ENCODE measurements around the gene PRIMA1.

PRIMA1 gene

DNA sequence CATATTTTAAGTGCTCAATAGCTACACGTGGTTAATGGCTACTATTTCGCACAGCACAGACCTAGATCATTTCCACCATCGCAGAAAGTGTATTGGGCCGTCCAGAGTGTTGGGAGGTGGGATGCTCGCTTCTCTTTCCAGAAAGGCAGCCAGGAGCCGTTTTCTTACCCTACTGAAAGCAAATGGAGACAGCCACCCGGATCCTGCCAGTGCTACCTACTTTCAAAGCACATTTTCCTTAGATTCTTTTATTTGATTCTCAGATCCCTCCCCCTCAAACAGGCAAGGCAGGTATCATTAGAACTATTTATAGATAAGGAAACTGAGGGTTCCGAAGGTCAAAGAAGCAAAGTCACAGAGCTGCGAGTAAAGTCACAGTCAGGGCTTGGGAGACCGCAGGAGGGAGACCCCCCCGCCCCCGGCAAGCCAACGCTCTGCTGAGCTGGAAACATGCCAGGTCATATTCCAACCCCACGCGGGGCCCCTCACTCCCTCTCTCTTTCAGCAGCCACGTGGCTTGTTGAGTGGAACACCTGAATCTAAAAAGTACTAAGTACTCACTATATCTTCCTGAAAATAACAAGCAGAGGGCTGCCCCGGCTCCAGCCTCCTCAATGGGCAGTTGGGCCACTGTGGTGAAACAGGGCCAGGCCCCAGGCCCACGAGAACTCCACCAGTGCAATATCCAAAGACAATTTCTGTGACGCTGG lies 36.2 kb downstream of the PRIMA1 start:
- no peak for DNase-seq

- no peak for DNase-seq
Observed at GRCh38 chr14:93749076-93749420, 39.2 kb downstream of the PRIMA1 start.

DNA sequence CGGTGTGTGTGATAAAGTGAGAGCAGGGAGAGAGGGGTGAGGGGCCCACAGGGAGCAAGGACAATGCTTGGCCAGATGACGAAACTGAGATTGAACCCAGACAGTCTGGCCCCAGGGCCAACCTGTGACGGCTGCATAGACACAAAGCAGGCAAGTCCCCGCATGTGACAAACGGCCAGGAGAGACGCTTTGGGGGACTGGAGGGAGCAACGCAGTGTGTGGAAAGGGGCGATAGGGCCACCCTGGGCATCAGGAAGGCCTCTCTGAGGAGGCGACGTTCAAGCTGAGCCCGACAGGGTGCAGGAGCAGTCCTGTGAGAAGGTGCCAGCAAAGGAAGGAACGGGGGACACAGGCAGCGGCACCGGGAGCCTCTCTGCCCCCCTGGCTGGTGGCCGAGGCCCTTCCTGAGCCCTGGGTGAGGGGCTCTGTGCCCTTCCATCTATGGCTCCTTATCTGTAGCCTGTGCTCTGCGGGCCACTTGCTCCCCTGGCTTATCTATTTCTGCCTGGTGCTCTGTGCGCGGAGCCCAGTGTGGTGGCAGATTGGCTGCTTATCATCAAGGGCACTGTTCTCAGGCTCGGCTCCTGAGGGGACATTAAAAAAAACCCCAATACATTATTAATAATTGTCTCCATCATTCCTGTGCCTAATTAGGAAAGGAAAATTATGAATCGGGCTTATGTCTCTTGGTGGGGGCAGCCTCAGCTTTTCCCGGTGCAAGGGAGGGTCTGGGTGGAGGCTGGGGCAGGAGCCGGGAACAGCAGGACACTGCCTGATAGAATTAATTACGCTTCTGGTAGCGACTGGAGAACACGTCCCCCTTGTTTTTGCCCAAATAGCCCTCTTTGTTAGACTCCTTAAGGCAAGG lies 39.8 kb downstream of the PRIMA1 start:
- DNase-seq: no peak

DNA sequence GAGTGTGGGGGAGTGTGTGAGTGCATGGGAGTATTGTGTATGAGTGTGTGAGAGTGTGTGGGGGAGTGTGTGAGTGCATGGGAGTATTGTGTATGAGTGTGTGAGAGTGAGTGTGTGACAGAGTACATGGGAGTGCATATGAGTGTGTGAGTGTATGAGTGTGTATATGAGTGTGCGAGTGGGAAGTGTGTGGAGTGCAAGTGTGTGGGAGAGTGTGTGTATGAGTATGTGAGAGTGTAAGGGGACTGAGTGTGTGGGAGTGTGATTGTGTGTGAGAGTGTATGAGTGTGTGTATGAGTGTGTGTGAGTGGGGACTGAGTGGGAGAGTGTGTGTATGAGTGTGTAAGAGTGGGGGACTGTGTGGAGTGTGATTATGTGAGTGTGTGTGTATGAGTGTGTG lies 40.7 kb downstream of the PRIMA1 start:
- no peak for DNase-seq

DNA sequence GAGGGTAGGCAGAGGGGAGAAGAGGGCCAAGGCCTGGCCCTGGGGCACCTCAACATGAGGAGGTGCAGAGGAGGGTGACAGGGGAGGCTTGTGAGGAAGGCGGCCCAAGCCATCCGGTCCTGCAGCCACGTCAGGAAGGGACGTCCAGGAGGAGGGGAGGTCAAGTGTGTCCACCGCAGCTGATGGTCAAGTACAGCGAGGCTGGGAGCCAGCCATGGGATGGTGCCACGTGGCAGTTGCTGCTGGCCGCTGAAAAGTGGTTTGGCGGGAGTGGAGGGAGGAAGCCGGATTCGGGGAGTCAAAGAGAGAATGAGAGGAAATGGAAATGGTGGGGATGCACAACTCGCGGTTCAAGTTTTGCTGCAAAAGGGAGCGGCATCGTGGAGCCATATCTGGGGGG lies 41.2 kb downstream of the PRIMA1 start:
- no peak for DNase-seq

DNA sequence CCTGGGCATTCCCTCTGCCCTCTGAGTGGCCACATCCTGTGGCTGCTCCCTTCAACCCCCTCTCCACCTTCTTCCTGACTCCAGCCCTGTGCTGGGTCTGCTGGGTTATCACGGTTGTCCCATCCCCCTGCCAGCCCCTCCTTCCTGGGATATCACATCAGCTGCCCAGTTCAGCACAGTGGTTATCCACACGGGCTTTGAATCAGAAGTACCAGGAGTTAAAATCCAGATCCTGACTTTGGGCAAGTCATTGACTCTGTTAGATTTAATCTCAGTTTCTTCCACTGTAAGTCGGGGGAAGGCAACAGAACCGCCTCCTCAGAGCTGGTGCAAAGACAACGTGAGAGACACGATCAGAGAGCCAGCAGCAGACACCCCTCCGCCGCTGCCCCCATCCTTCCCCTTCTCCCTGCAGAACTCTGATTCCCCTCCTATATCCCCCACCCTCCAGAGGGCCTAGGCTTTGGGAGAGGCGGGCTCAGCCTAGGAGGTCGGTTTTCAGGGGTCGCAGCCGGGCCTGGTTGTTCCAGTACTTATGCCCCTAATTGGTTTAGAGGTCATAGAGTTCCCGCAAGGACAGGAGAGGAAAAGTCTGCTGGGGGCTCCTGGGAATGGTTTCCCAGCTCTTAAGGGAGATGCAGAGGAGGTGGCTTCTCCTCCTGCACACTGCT lies 42.5 kb downstream of the PRIMA1 start:
- DNase-seq: no peak

DNA sequence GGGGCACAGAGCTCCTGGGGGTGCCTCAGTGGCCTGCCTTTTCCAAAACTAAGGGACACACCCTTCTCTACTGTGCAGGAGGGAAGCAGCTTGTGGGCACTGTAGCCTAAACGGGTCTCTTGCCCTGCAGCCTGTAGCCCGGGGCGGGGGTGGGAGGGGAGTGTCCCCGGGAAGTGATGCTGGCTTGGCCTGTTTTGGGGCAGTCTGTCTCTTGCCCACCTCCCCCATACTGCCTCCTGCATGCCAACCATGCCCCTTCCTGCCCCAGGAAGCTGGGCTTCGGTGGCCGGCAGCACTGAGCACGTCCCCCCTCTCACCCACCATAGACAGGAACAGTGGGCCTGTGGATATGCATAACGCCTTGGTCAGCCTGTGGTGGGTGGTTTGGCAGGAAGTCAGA lies 43.4 kb downstream of the PRIMA1 start:
- no peak for DNase-seq

DNA sequence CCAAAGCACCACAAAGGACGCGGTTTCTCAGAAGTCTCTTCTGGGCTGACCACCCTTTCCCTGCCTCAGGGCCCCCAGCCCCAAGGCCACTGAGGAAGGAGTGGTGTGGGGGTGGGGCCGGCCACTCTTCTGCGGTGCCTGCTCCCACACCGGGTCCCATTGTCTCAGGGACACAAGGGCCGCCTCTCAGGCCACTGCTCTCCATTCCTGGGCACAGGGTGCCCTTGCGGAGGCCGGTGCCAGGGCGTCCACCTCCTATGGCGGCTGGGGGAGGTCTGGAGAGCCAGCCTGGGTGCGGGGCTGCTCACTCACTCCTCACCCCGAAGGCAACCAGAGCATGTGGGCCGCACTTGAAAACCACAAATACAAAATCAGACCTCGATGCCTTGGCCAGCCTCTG lies 44.1 kb downstream of the PRIMA1 start:
- DNase-seq: no peak

GRCh38 chr14:93743270-93744060 lies 44.8 kb downstream of the PRIMA1 start:
- no peak for DNase-seq

- DNase-seq: no peak
Observed at GRCh38 chr14:93742761-93743160, 45.5 kb downstream of the PRIMA1 start.

GRCh38 chr14:93741556-93742230 lies 46.6 kb downstream of the PRIMA1 start:
- DNase-seq: no peak

GRCh38 chr14:93737634-93738033 lies 50.7 kb downstream of the PRIMA1 start:
- DNase-seq: no peak

DNA sequence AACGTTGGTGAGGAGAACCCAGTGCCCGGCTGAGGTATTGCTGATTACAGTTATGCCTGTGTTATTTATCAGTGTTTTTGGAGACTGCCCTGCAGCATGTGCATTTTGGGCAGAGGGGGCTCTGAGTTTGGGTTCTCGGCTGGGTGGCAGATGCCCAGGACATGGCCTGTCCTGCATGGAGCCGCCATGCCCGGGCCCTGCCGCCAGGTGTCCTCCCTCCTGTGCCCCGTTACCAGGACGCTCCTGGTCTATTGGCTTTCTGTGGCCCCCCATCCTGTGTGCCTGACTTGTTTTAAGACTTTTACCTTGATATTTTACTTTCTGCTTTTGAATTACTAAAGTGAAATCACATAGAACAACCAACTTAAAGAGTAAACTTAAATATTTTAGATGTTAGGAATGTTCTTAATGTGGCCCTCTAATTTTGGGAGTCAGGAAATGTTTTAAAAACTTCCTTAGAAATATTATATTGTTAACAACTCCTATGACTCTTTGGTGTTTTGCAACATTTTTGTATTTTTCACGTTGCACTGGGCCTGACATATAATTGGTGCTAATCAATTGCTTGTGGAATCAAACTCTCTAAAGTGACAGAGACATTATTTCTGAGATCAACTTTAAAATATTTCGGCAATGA lies 51.8 kb downstream of the PRIMA1 start:
- DNase-seq: no peak

DNA sequence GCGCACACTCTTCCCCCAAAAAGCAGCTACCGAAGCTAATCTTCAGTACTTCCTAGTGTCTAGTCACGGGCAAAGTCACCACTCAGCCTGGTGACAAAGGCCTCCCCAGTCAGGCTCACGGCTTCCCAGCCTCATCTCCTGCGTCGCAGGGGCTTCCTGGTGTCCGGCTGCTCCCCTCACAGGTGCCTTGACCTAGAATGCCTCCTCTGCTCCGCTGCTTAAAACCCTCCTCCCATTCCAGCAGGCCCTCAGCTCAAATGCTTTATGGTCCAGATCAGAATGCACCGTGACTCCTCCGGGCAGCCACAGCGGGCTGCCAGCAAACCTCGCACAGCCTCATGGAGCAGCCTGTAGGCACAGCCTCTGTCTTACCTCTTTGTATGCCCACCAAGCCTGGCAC lies 53.1 kb downstream of the PRIMA1 start:
- no peak for DNase-seq

DNA sequence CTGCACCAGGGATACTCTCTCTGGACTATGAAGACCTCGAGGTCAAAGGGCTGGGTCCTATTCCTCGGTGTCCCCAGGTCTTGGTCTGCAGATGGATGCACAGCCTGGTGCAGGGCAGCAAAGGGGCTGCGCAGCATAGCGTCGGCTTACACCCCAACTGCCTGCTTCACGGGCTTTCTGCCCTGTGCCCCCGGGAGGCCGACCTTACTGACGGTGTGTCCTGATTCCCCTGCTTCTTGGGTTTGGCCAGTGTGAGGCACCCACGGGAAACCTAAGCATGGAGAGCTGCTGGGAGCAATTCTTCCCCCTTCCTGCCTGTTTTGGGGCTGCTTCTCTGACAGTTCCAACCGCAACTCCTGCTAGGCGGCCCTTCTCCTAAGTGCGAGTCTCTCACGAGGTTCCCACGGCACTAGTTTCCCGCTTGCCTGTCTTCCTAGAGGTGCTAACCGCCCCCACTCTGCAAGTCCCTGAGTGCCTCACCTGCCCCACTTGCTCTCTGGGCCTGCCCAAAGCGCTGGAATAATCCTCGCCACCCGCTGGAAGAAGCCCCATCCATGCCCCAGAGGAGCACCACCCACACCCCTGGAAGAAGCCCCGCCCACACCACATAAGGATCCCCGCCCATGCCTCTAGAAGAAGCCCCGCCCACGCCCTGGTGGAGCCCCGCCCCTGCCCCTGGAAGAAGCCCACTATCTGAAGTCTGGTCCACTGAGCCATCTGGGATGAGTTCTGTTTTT lies 54.0 kb downstream of the PRIMA1 start:
- DNase-seq: peak in 1 of 2 experiments; percentile 24

- no peak for DNase-seq
Observed at GRCh38 chr14:93733631-93734030, 54.7 kb downstream of the PRIMA1 start.

GRCh38 chr14:93733231-93733630 lies 55.1 kb downstream of the PRIMA1 start:
- no peak for DNase-seq

- no peak for DNase-seq
Observed at GRCh38 chr14:93732524-93732923, 55.8 kb downstream of the PRIMA1 start.

- peak; percentile 27 to 41 for DNase-seq
Observed at GRCh38 chr14:93731753-93732152, 56.5 kb downstream of the PRIMA1 start.

DNA sequence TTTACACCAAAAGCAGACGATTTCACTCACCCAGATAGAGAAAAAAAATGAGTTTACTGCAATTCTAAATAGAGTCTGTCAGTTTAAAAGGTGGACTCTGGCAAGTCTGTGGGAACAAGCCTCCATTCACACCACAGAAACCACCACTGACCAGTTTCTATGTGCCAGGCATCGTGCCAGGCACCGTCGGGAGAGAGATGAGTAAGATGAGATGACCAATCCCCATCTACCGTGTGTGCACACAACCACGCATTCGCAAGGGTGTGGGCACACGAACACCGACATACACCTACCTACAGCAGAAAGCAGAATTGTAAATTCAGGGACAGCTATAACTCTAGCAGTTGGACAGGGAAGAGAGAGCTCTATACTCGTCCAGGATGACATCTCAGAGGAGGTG lies 58.3 kb downstream of the PRIMA1 start:
- DNase-seq: no peak

DNA sequence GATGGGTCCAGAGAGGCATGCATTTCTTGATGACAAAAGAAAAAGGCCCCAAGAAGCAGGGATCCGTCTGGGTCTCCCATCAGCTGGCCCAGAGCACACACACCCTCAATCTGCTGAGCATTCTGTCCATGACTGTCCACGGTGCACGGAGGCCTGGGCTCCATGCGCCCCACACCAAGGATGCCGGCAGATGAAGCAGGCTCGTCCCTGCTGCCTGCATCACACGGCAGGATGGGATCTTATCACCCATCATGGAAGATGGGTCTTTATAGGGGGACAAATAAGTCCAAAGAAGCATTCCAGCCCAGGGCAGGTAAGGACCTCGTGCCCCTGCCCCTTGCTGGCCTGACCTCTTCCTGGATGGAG lies 59.7 kb downstream of the PRIMA1 start:
- no peak for DNase-seq
